ENCODE results near the gene DTD1.

Gene DTD1

DNA sequence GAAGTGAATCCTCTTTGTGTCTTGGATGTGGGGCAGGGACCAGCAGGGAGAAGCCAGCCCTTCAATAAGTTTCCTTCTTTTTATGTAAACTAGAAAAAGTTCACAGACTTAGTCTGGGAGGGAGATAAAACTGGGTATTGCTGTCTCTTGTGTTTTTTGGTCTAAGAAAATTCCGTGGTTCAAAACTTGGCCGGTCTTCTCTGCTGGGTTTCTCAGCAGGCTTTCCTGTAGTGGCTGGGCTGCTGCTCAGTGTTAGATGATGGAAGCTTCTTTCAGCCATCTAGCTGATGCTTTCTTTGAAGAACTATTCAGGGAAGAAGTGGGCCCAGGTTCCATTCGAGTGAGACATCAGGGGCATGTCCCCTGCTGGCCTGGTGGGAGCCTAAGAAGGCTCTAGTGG lies 155.0 kb downstream of the DTD1 start:
- Histone ChIP-seq H3K27me3 (replicated peaks) (no peaks in the 10 kb centered on the region), H3K4me3 (ENCODE audit: low read depth, low read length) (no peak overlapping the region), H3K27ac (no peak overlapping the region), H3K36me3 (replicated peaks) (no peaks in the 10 kb centered on the region)
- in situ Hi-C loops (cut with HindIII; ENCODE audit: low pct_ligation_motif_present, low sequenced_read_pairs) = no loop called here
- TF ChIP-seq, protein P1, sequence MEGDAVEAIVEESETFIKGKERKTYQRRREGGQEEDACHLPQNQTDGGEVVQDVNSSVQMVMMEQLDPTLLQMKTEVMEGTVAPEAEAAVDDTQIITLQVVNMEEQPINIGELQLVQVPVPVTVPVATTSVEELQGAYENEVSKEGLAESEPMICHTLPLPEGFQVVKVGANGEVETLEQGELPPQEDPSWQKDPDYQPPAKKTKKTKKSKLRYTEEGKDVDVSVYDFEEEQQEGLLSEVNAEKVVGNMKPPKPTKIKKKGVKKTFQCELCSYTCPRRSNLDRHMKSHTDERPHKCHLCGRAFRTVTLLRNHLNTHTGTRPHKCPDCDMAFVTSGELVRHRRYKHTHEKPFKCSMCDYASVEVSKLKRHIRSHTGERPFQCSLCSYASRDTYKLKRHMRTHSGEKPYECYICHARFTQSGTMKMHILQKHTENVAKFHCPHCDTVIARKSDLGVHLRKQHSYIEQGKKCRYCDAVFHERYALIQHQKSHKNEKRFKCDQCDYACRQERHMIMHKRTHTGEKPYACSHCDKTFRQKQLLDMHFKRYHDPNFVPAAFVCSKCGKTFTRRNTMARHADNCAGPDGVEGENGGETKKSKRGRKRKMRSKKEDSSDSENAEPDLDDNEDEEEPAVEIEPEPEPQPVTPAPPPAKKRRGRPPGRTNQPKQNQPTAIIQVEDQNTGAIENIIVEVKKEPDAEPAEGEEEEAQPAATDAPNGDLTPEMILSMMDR (IDR thresholded peaks at IDR 0.05; ENCODE audit: low read depth, low read length, missing control alignments) = no peak
- no peak for DNase-seq

DNA sequence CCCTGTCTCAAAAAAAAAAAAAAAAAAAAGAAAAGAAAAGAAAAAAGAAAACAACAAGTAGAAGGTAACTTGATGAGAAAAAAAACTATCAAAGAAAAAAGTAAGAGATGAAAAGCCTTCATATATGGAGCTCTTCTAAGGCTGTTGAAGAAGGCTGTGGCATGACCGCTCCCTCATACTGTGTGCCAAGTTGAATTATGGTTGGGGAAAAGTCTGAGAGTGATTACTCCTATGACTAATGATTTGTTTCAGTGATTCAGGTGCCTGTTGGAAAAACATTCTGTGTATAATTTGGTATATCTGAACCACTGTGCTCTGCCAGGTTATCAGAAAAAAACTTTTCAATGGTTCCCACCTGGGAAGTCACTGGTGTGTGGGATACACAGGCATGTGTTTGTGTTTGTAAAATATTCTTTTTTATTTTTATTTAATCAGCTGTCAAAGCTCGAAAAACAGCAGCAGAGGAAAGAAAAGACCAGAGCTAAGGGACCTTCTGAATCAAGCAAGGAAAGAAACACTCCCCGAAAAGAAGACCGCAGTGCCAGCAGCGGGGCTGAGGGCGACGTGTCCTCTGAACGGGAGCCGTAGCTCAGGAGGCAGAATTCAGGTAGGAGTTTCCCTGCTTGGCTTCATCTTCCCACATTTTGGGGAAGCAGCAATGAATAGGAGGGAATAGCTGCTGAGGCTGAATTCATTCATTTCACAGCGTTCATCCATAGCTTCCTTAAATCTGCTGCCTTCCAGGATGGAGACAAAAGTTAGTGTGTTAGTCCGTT lies 156.0 kb downstream of the DTD1 start:
- Histone ChIP-seq H3K36me3 (replicated peaks) (no peaks in the 10 kb centered on the region), H3K4me3 (ENCODE audit: low read depth, low read length) (no peak overlapping the region), H3K27ac (no peak overlapping the region), H3K27me3 (replicated peaks) (no peaks in the 10 kb centered on the region)
- in situ Hi-C loops (cut with HindIII; ENCODE audit: low pct_ligation_motif_present, low sequenced_read_pairs) = no loop called here
- DNase-seq = no peak
- TF ChIP-seq, protein P1 (IDR thresholded peaks at IDR 0.05; ENCODE audit: low read depth, low read length, missing control alignments) = no peak

DNA sequence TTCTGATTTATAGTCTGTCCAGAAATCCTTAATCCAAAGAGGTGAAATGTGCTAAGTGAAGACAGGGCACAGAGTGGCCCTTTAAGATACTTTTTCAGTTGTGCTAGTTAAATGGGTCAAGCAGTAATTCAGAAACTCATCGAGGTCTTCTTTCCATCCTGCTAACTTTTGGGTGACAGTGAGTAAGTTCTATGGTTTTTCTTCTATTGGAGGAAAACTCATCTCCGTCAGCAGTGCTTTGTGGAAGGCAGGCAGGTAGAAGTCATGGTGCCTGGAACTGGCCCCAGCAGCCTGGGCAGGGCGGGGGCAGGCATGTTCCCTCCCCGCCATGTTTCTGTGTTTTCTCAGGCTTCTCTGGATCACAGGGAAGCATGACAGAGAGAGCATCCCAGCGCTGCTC lies 159.2 kb downstream of the DTD1 start:
- no peak overlapping the region for H3K27ac ChIP-seq
- TF ChIP-seq, protein P1 (IDR thresholded peaks at IDR 0.05; ENCODE audit: low read depth, low read length, missing control alignments) = no peak
- no peaks in the 10 kb centered on the region for H3K36me3 ChIP-seq (replicated peaks)
- no peak overlapping the region for H3K4me3 ChIP-seq (ENCODE audit: low read depth, low read length)
- H3K27me3 ChIP-seq (replicated peaks) = no peaks in the 10 kb centered on the region
- in situ Hi-C loops (cut with HindIII; ENCODE audit: low pct_ligation_motif_present, low sequenced_read_pairs) = no loop called here
- DNase-seq = no peak

DNA sequence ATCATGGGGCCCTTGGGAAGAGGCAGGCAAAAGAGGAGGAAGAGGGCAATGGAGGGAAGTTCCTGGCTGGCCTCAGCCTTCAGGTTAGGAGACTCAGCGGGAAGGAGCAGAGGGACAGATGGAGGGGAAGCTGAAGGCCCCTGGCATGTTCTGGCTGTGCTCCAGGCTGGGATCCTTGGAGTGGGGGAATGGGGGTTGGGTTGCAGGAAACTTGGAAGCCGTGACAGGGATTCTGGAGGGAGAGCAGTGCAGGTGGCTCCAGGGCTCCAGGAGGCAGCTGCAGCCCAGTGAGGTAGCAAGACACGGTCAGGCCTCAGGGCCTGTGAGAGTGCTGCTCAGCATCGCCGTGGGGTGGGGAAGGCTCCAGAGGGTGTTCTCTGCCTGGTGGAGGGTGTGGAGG lies 161.1 kb downstream of the DTD1 start:
- H3K27ac ChIP-seq = no peak overlapping the region
- in situ Hi-C loops (cut with HindIII; ENCODE audit: low pct_ligation_motif_present, low sequenced_read_pairs) = no loop called here
- H3K4me3 ChIP-seq (ENCODE audit: low read depth, low read length) = no peak overlapping the region
- no peaks in the 10 kb centered on the region for H3K36me3 ChIP-seq (replicated peaks)
- H3K27me3 ChIP-seq (replicated peaks) = no peaks in the 10 kb centered on the region
- DNase-seq = no peak
- TF ChIP-seq, protein P1 (IDR thresholded peaks at IDR 0.05; ENCODE audit: low read depth, low read length, missing control alignments) = no peak

DNA sequence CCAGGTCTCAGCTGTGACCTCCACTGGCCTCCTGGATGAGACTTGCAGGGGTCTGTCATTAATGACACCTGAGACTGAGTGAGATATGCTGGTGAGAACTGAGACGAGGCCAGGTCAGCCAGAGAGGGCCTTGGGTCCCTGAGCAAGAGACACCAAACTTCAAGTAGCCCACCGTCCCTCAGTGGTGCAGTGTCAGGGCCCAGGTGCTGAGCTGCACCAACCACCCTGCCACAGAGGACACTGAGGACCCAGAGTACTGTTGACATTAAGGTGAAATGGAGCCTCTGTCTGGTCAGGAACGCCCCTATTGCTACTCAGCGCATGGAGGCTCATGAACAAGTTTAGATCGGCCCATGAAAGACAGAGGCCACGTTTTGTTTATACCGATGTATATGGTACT lies 161.7 kb downstream of the DTD1 start:
- Histone ChIP-seq H3K27me3 (replicated peaks) (no peaks in the 10 kb centered on the region), H3K4me3 (ENCODE audit: low read depth, low read length) (no peak overlapping the region), H3K27ac (no peak overlapping the region), H3K36me3 (replicated peaks) (no peaks in the 10 kb centered on the region)
- no peak for DNase-seq
- in situ Hi-C loops (cut with HindIII; ENCODE audit: low pct_ligation_motif_present, low sequenced_read_pairs) = no loop called here
- TF ChIP-seq, protein P1 (IDR thresholded peaks at IDR 0.05; ENCODE audit: low read depth, low read length, missing control alignments) = no peak

DNA sequence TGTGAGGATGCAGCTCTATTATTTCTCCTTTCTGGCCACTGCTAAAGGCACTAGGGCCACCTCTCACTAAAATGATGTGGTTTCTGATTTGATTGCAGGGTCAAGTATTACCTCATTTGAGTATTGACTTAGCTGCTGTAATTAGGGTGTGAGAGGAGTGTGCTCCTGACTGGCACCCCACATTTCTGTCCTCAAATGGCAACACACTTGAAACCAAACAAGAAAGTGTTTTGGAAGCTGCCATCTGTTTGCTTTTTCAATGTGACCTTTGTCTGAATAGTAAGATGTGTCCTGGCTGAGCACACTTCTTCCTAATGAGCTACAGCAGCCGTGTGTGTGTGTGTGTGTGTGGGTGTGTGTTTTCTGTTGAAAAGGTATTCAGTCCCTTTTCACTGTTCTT lies 162.9 kb downstream of the DTD1 start:
- Histone ChIP-seq H3K4me3 (ENCODE audit: low read depth, low read length) (no peak overlapping the region), H3K27ac (no peak overlapping the region), H3K27me3 (replicated peaks) (no peaks in the 10 kb centered on the region), H3K36me3 (replicated peaks) (no peaks in the 10 kb centered on the region)
- TF ChIP-seq, protein P1 (IDR thresholded peaks at IDR 0.05; ENCODE audit: low read depth, low read length, missing control alignments) = no peak
- in situ Hi-C loops (cut with HindIII; ENCODE audit: low pct_ligation_motif_present, low sequenced_read_pairs) = no loop called here
- DNase-seq = no peak

Data from brain microvascular endothelial cell (primary cell).